H9 (cell line): ENCODE measurements around the gene SV2C. TPM values are rescaled to one million over a fixed set of nuclear protein-coding genes. Genes with fewer than 3 reads are reported as not detected.

Experiments used
- DNase-seq: peaks from one replicate; pipeline ENCODE4 v3.0.0-alpha.2; 2017
- H2AFZ ChIP-seq: one replicate; pipeline ENCODE4 v1.6.1; 2013; ENCODE audit warnings: mild to moderate bottlenecking, low read length, control low read depth, moderate library complexity
- H2AK5ac ChIP-seq: 2 replicates; pipeline ENCODE4 v1.6.1; 2013; ENCODE audit warnings: low read length, control low read depth, mixed read lengths; ENCODE audit not compliant: insufficient read length
- H2BK120ac ChIP-seq: one replicate; pipeline ENCODE4 v1.6.1; 2013; ENCODE audit warnings: low read depth, mild to moderate bottlenecking, low read length, control low read depth, inconsistent platforms; ENCODE audit not compliant: poor library complexity, severe bottlenecking
- H2BK12ac ChIP-seq: 2 replicates; pipeline ENCODE4 v1.6.1; 2013; ENCODE audit warnings: low read length, control low read depth, mixed read lengths, low read depth; ENCODE audit not compliant: insufficient read length
- H2BK15ac ChIP-seq: 2 replicates; pipeline ENCODE4 v1.6.1; 2013; ENCODE audit warnings: low read depth, low read length, control low read depth
- H2BK20ac ChIP-seq: one replicate; pipeline ENCODE4 v1.6.1; 2013; ENCODE audit warnings: low read depth, mild to moderate bottlenecking, low read length, control low read depth, inconsistent platforms; ENCODE audit not compliant: poor library complexity, severe bottlenecking
- H2BK5ac ChIP-seq: 2 replicates; pipeline ENCODE4 v1.6.1; 2013; ENCODE audit warnings: low read length, control low read depth, mixed read lengths; ENCODE audit not compliant: insufficient read length
- H3K14ac ChIP-seq: 2 replicates; pipeline ENCODE4 v1.6.1; 2013; ENCODE audit warnings: low read length, control low read depth; ENCODE audit not compliant: insufficient read depth
- H3K18ac ChIP-seq: 2 replicates; pipeline ENCODE4 v1.6.1; 2013; ENCODE audit warnings: low read depth, mild to moderate bottlenecking, mixed read lengths, low read length, control low read depth; ENCODE audit not compliant: insufficient read length
- H3K23ac ChIP-seq: 2 replicates; pipeline ENCODE4 v1.6.1; 2013; ENCODE audit warnings: low read length, control low read depth, mixed read lengths, low read depth; ENCODE audit not compliant: insufficient read length
- H3K23me2 ChIP-seq: 2 replicates; pipeline ENCODE4 v1.6.1; 2013; ENCODE audit warnings: low read depth, mild to moderate bottlenecking, mixed read lengths, low read length, control low read depth; ENCODE audit not compliant: insufficient read length, poor library complexity, severe bottlenecking
- H3K27ac ChIP-seq: 2 replicates; pipeline ENCODE4 v1.5.1; 2013; ENCODE audit warnings: low read length, control low read depth, mixed read lengths, low read depth; ENCODE audit not compliant: insufficient read length
- H3K27me3 ChIP-seq: 2 replicates; pipeline ENCODE4 v1.6.1; 2013; ENCODE audit warnings: low read length, control low read depth, inconsistent platforms; ENCODE audit not compliant: insufficient read depth
- H3K4ac ChIP-seq: 2 replicates; pipeline ENCODE4 v1.6.1; 2013; ENCODE audit warnings: low read depth, mild to moderate bottlenecking, control low read depth, inconsistent platforms, low read length, moderate library complexity
- H3K4me1 ChIP-seq: 2 replicates; pipeline ENCODE4 v1.6.1; 2013; ENCODE audit warnings: low read length, control low read depth, inconsistent platforms; ENCODE audit not compliant: insufficient read depth
- H3K4me2 ChIP-seq: 2 replicates; pipeline ENCODE4 v1.6.1; 2013; ENCODE audit warnings: low read length, control low read depth, mixed read lengths; ENCODE audit not compliant: insufficient read length, insufficient read depth
- H3K56ac ChIP-seq: 2 replicates; pipeline ENCODE4 v1.6.1; 2013; ENCODE audit warnings: low read depth, mild to moderate bottlenecking, mixed read lengths, low read length, control low read depth; ENCODE audit not compliant: insufficient read length
- H3K79me1 ChIP-seq: 2 replicates; pipeline ENCODE4 v1.6.1; 2013; ENCODE audit warnings: low read depth, mild to moderate bottlenecking, moderate library complexity, low read length, control low read depth, inconsistent platforms; ENCODE audit not compliant: insufficient read depth, poor library complexity, severe bottlenecking
- H3K79me2 ChIP-seq: 2 replicates; pipeline ENCODE4 v1.6.1; 2013; ENCODE audit warnings: low read length, control low read depth, inconsistent platforms; ENCODE audit not compliant: insufficient read depth
- H3K9ac ChIP-seq: 2 replicates; pipeline ENCODE4 v1.6.1; 2013; ENCODE audit warnings: low read length, control low read depth, mixed read lengths; ENCODE audit not compliant: insufficient read length; ENCODE audit errors: extremely low read depth
- H3K9me3 ChIP-seq: one replicate; pipeline ENCODE4 v1.6.1; 2013; ENCODE audit warnings: low read depth, low read length, inconsistent platforms; ENCODE audit not compliant: control insufficient read depth
- H3T11ph ChIP-seq: one replicate; pipeline ENCODE4 v1.6.1; 2013; ENCODE audit warnings: mild to moderate bottlenecking, low read length, control low read depth, inconsistent platforms
- H4K20me1 ChIP-seq: one replicate; pipeline ENCODE4 v1.6.1; 2013; ENCODE audit not compliant: control insufficient read depth, insufficient read length, insufficient read depth
- H4K5ac ChIP-seq: 2 replicates; pipeline ENCODE4 v1.6.1; 2013; ENCODE audit warnings: low read depth, mild to moderate bottlenecking, mixed read lengths, low read length, control low read depth; ENCODE audit not compliant: insufficient read length
- H4K8ac ChIP-seq: replicated peaks from 2 replicates; pipeline ENCODE4 v1.6.1; 2013; ENCODE audit warnings: low read length, control low read depth, mixed read lengths, low read depth; ENCODE audit not compliant: insufficient read length
- H4K91ac ChIP-seq: 2 replicates; pipeline ENCODE4 v1.6.1; 2013; ENCODE audit warnings: low read depth, mild to moderate bottlenecking, moderate library complexity, mixed read lengths, low read length, control low read depth; ENCODE audit not compliant: insufficient read length
- H3K27ac Mint-ChIP-seq, 3 experiments: 2 replicates in 2 of 3; 3 replicates in 1 of 3; pipeline ENCODE4 v1.8.0; 2020 to 2021; ENCODE audit warnings: mixed read lengths in 3 of 3, mild to moderate bottlenecking in 1 of 3, moderate library complexity in 1 of 3
- H3K27me3 Mint-ChIP-seq: 2 replicates; pipeline ENCODE4 v1.8.0; 2021; ENCODE audit warnings: low read depth, mild to moderate bottlenecking, moderate library complexity, mixed read lengths
- H3K36me3 Mint-ChIP-seq, 3 experiments: 2 replicates in 2 of 3; 3 replicates in 1 of 3; pipeline ENCODE4 v1.8.0; 2020 to 2021; ENCODE audit warnings: low read depth in 3 of 3, mixed read lengths in 3 of 3; ENCODE audit not compliant: insufficient read depth in 1 of 3
- H3K4me1 Mint-ChIP-seq, 2 experiments: 2 replicates each; pipeline ENCODE4 v1.8.0; 2020; ENCODE audit warnings: mixed read lengths in 2 of 2
- H3K4me3 Mint-ChIP-seq, 2 experiments: 2 replicates in 1 of 2; 3 replicates in 1 of 2; pipeline ENCODE4 v1.8.0; 2020 to 2021; ENCODE audit warnings: mild to moderate bottlenecking in 2 of 2, mixed read lengths in 2 of 2, moderate library complexity in 1 of 2
- H3K9me3 Mint-ChIP-seq, 2 experiments: 2 replicates in 1 of 2; 3 replicates in 1 of 2; pipeline ENCODE4 v1.8.0; 2020; ENCODE audit warnings: mild to moderate bottlenecking in 2 of 2, mixed read lengths in 2 of 2, moderate library complexity in 1 of 2
- WGBS: extraction: QIAGEN DNeasy Blood & Tissue Kit; methylation state at CpG from one replicate; pipeline ENCODE4 v1.1.7; 2013; ENCODE audit warnings: missing lambda C conversion rate, low lambda C conversion rate, mixed read lengths; ENCODE audit not compliant: insufficient read length; ENCODE audit errors: extremely low coverage; 5-methylcytosine and 5-hydroxymethylcytosine counted together
- total RNA-seq: library from RNA; stranded (reverse); gene quantifications from 2 replicates; pipeline ENCODE4 v1.2.1, GENCODE V29; 2021
- TF ChIP-seq, protein P1 (sequence below): fragments of 200-600 bp; sonication (generic); conservative IDR thresholded peaks from 3 replicates; pipeline ENCODE4 v1.8.0; 2021; ENCODE audit warnings: antibody characterized with exemption, mild to moderate bottlenecking

The SV2C gene
- total RNA-seq, 1 experiment from 2014 or later, result 0.09 TPM

DNA sequence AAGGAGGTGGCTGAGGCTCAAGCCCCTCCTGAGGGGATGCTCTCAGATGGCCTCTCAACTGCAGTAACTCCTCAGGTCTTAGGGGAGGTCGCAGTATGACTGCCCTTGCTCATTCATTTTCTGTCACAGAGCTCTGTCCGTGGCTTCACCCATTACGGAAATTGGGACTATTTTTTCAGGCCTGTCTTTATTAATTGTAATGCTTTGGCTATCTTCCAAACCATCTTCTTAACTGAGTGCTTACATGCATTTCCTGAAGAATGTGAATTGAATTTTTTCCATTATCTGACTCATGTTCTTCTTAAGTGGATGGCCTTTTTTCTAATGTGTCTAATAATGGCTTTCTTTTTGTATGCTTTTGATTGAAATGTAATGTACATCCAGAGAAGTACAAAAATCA lies 36.4 kb upstream of the SV2C start:
- Histone ChIP-seq H2BK20ac (no peak overlapping the region), H3K18ac (no peak overlapping the region), H3K4ac (no peak overlapping the region), H2BK120ac (no peak overlapping the region), H3K79me2 (no peaks in the 10 kb centered on the region), H3K27ac (no peak overlapping the region), H4K8ac (no peak overlapping the region), H2AK5ac (no peak overlapping the region), H4K5ac (no peak overlapping the region), H3K9me3 (no peaks in the 10 kb centered on the region), H3K56ac (no peak overlapping the region), H3T11ph (no peak overlapping the region), H3K79me1 (no peaks in the 10 kb centered on the region), H3K27me3 (no peaks in the 10 kb centered on the region), H2BK15ac (no peak overlapping the region), H3K23ac (no peak overlapping the region), H3K14ac (no peak overlapping the region), H2BK12ac (no peak overlapping the region), H2BK5ac (no peak overlapping the region), H4K91ac (no peak overlapping the region), H2AFZ (no peak overlapping the region), H3K4me2 (no peak overlapping the region), H4K20me1 (no peaks in the 10 kb centered on the region), H3K23me2 (no peaks in the 10 kb centered on the region), H3K9ac (no peak overlapping the region), H3K4me1 (no peaks in the 10 kb centered on the region)
- Mint-ChIP-seq H3K27me3 (peaks cover 4% of the 10 kb centered on the region), H3K4me1 (peaks cover 0 to 3% of the 10 kb centered on the region in 2 experiments; a peak in 1 of 4 replicates), H3K4me3 (no peak overlapping the region), H3K9me3 (no peaks in the 10 kb centered on the region; a peak in 1 of 5 replicates), H3K36me3 (no peaks in the 10 kb centered on the region), H3K27ac (no peak overlapping the region)
- WGBS, result no CpG with 5 or more reads among the region's 3 CpGs
- TF ChIP-seq, protein P1, sequence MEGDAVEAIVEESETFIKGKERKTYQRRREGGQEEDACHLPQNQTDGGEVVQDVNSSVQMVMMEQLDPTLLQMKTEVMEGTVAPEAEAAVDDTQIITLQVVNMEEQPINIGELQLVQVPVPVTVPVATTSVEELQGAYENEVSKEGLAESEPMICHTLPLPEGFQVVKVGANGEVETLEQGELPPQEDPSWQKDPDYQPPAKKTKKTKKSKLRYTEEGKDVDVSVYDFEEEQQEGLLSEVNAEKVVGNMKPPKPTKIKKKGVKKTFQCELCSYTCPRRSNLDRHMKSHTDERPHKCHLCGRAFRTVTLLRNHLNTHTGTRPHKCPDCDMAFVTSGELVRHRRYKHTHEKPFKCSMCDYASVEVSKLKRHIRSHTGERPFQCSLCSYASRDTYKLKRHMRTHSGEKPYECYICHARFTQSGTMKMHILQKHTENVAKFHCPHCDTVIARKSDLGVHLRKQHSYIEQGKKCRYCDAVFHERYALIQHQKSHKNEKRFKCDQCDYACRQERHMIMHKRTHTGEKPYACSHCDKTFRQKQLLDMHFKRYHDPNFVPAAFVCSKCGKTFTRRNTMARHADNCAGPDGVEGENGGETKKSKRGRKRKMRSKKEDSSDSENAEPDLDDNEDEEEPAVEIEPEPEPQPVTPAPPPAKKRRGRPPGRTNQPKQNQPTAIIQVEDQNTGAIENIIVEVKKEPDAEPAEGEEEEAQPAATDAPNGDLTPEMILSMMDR, result no peak
- no peak for DNase-seq
